HG02588 (cell line): Measurements from ENCODE around the gene SH3BGRL3.
A peak's percentile ranks its signal among the peaks of the same experiment; 100 is the strongest.
"Not testable (repeated sequence)": the region's sequence is repeated elsewhere in the genome, so short reads cannot be mapped to it uniquely, and the experiment has no call there.

Source experiments
- ATAC-seq: cut with Tn5 transposase; IDR thresholded peaks from one replicate; pipeline ENCODE4 v1.9.1; 2021; ENCODE audit warnings: mild to moderate bottlenecking, moderate library complexity; ENCODE audit not compliant: unreplicated experiment

The SH3BGRL3 gene

DNA sequence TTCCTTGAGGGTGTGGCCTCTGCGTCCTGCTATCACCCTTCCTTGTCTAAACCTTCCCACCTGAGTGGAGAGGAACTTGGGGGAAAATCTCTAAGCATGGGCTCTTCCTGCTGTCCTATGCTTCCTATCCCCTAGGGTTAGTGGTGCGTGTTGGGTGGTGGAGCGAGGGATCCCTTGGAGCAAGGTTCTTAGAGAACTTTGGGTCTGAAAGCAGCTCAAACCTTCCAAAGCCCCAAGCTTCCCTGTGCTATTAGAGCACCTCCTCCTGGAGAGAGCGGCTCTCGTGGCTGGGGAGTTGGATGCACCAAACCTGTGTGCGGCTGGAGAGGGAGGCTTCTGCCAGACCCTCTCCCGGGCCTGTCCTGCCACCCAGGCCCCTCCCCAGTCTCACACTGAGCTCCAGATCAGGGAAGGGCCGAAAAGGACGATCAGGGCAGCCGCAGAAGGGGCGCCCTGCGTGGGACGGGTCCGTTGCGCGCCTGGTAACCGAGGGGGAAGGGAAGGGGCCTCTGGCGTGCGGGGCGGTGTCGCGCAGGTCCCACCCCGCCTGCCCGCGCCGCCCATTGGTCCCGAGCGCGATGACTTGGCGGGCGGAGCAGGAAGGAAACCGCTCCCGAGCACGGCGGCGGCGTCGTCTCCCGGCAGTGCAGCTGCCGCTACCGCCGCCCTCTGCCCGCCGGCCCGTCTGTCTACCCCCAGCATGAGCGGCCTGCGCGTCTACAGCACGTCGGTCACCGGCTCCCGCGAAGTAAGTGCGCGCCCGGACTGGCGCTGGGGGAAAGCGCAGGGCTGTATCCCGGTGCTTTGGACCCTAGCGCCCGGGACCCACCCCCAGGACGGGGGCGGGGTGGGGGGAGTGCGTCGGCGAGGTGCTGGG is at the start of gene SH3BGRL3:
SH3BGRL3 (plus strand) TSS at position 631 of the 877 bp plus-strand sequence; CDS start at position 701, 70 bp downstream.
- ATAC-seq, result peak; percentile 65

DNA sequence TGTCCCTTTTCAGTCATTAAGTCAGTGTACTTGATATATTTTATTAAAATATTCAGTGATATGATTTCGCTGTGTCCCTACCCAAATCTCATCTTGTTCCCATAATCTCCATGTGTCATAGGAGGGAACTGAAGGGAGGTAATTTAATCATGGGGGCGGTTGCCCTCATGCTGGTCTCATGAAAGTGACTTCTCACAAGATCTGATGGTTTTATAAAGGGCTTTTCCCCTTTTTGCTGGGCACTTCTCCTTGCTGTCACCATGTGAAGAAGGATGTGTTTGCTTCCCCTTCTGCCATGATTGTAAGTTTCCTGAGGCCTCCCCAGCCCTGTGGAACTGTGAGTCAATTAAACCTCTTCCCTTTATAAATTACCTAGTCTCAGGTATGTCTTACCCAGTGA is 49.2 kb upstream of the SH3BGRL3 start:
- ATAC-seq, result not testable (repeated sequence)

DNA sequence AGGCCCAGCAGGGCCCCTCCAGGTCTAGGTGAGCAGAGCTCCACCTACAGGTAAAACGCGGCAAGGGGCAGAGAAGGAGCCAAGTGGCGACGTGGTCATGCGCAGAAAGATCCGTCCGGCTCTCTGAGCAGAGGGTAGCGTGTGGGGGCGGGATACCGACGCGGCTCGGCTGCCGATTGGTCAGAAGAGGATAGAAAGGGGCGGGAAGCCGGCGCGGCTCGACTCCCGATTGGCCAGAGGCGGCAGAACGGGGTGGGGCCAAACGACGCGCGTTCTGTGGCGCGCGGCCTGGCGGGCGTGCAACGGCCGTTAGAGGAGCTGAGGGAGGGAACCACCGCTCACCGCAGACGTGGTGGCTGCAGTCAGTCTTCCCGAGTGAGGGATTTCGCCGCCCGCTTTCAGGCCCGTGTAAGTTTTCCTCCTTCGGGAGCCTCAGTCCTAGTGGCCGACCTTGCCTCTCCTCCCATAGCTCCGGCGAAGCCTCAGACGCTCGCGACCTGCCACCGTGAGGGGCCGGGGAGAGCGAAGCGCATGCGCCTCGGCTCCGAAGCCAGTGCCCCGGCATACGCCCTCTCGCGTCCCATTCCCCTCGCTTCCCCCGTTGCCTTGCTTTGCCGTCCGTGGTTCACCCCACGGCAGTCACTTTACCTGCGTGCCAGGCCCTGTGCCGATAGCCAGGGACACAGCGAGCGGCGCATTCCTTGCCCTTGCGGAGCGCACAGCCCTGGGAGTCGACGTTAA is 45.8 kb upstream of the SH3BGRL3 start, which contains the start of gene CEP85:
CEP85 (plus strand) TSS at position 298 of the 741 bp plus-strand sequence. CDS start 5,584 bp downstream, outside the sequence.
- peak; percentile 92 for ATAC-seq

DNA sequence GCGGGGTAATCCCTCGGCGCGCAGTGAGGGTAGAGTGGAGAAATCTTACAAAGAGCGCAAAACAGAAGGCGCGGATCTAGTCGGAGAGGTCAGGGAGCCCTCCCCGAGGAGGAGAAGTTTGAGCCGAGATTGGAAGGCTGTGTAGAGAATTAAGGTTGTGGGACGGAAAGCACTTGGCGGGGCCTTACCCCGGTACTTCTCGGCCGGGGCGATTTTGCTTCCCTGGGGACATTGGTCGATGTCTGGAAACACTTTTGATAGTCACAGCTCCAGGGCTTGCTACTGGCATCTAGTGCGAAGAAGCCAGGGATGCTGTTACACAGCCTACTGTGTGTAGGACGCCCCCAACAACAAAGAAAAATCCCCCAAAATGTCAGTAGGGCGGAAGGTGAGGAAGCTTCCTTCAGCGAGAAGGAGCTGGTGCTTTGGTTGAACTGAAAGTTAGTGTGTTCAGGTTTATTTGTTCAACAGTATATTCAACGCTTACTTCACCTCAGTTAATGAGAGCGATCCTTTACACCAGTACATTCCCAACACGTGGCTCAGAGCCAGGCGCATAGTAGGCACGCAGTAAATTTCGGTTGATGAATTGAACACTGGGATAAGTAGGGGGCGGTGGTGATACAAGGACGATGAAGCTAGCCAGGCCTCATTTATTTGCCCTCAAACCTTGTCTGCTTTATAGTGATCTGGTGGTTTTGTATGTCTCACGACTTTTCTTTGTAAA is 45.1 kb upstream of the SH3BGRL3 start:
- ATAC-seq, result no peak

DNA sequence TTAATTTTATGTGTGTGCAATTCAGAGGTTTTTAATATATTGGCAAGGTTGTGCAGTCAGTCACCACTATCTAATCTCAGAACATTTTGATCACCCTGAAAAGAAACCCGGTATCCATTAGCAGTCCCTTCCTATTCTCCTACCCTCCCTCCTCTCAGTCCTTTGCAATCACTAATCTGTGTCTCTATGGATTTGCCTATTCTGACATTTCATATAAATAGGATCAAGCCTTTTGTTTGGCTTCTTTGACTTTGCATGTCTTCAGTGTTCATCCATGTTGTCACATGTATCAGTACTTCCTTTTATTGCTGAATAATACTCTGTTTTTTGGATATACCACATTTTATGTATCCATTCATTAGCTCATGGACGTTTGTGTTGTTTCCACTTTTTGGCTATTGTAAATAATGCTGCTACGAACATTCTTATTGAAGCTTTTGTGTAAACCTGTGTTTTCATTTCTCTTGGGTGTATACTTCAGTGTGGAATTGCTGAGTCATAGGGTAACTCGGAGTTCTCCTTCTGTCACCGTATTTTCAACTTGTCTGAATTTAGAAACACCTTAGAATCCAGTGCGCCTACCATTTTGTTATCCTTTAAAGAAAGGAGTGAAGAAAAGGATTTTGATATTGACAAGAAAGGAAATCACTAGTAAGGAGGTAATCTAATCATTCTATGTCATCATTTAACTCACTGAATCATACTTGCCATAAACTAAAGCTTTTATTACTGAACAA is 42.5 kb upstream of the SH3BGRL3 start:
- no peak for ATAC-seq

DNA sequence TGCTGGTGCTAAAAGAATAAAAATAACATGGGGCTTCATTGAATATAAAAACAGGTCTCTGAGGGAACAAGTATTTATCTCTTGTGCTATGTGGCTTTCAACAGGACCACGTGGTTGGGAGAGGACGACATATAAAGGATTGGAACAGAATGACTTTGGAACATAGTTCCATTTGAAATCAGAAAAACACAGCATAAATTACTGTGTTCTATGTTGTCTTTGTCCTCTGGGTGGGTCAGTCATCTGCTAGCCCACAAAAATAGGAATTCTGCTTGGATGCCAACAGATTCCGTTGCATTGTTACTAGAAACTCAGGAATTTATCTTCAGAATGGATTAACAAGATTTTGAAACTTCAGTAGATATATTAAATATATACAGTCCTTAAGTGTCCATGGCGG is 40.0 kb upstream of the SH3BGRL3 start:
- ATAC-seq, result no peak

DNA sequence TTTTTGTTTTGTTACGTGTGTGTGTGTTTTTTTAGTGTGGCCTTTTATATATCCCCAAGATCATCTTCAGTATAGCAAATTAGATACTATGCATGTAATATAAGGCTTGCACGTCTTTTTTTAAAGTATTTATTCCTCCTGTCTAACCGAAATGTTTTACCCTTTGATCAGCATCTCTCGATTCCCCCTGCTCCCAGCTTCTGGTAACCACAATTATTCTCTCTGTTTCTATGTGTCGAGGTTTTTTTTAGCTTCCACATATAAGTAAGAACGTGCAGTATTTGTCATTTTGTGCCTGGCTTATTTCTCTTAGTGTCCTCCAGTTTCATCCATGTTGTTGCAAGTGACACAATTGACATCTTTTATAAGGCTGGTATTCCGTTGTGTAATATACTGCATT is 27.2 kb upstream of the SH3BGRL3 start:
- no peak for ATAC-seq

DNA sequence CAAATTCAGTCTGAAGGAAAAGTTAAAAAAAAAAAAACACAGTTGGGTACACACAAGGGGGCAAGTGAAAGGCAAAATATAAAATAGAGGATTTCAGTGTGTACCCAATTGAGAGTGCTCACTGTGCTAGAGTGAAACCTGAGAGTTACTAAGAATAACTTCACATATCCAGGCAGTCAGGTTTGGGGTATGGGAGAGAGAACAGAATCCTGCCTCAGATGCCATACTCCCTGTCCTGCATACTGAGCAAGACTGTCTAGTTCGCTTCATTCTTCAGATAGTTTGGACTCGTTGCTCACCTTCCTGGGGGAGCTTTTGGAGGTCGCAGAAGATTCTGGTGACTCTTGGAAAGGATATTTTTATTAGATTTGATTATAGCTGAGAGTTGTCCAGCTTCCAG is 25.5 kb upstream of the SH3BGRL3 start:
- ATAC-seq, result no peak

DNA sequence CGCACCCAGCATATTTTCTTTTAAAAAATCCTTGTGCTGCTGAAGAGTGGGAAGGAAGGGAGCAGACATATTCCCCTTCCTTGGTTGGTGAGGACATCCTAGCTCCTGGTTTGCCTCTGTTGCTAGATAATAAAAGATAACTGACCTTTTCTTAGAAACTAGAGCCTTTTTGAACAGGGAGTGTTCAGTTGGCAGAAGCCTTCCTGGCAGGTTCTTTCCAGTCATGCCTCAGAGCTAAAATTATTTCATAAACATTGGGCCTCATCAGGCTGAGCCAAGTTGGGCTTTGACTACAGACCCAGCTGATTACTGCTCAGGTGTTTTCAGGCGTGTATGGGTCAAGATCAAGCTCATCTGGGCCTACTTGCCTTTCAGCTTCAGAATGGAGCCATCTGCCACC is 22.7 kb upstream of the SH3BGRL3 start:
- no peak for ATAC-seq

DNA sequence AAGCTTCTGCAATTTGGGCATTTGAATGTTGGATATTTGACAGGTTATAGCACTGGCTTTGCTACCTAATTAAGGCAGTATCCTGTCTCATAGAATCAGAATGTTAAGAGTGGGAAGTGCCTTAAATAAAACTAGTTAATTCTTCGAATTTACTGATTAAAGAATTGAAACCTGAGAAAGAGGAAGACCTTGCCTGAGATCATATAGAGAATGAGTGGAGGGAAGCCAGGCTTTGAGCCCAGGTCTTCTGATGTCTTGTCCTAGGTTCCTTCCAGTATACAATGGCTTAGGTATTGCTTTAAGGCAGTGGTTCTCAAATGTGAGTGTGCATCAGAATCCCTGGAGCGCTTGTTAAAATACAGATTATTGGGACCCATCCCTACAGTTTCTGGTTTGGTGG is 20.9 kb upstream of the SH3BGRL3 start:
- no peak for ATAC-seq

DNA sequence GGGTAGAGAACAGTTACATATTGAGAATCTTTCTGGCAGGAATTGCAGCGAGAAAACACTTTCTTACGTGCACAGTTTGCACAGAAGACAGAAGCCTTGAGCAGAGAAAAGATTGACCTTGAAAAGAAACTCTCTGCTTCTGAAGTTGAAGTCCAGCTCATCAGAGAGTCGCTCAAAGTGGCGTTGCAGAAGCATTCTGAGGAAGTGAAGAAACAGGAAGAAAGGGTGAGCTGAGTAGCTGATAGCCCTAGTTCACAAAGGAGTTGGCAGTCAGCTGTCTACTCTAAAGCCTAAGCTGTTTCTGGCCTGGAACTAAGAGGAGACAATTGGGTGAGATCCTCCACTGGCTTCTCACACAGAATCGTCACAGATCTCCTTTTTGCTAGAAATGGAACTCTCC is 20.3 kb upstream of the SH3BGRL3 start:
- ATAC-seq, result no peak

DNA sequence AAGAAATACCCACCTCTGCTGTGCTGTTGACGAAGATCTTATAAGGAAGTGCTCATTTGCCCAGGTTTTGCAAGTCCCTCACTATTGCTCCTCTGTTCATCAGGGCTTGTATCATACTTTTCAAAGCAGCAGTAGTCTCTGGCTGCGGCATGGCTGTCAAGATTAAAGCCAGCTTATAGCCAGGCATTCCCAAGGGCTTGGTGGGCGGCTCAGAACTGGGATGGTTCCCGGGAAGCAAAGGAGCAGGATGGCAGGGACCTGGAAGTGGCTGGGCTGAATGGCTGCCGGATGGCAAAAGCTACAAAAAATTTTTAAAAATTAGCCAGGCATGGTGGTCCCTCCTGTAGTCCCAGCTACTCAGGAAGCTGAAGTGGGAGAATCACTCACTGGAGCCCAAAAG is 16.7 kb upstream of the SH3BGRL3 start:
- ATAC-seq, result no peak

DNA sequence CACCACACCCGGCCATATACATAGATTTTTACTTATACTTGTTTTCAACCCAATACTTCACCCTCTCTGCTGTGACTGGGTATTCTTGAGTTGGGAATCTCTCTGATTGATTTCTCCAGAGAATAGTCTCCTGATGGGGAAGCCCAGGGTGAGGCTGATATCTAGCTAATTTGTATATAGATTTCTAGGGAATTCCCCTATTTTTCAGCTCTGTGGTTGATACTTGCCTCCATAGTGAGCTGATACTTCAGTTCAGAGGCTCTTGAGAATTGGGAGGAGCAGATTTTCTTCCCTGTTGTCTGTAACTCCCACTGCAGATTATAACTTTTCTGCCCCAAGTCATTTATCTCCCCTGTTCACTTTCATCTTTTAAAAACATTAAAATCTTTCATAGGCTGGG is 14.5 kb upstream of the SH3BGRL3 start:
- ATAC-seq, result no peak

DNA sequence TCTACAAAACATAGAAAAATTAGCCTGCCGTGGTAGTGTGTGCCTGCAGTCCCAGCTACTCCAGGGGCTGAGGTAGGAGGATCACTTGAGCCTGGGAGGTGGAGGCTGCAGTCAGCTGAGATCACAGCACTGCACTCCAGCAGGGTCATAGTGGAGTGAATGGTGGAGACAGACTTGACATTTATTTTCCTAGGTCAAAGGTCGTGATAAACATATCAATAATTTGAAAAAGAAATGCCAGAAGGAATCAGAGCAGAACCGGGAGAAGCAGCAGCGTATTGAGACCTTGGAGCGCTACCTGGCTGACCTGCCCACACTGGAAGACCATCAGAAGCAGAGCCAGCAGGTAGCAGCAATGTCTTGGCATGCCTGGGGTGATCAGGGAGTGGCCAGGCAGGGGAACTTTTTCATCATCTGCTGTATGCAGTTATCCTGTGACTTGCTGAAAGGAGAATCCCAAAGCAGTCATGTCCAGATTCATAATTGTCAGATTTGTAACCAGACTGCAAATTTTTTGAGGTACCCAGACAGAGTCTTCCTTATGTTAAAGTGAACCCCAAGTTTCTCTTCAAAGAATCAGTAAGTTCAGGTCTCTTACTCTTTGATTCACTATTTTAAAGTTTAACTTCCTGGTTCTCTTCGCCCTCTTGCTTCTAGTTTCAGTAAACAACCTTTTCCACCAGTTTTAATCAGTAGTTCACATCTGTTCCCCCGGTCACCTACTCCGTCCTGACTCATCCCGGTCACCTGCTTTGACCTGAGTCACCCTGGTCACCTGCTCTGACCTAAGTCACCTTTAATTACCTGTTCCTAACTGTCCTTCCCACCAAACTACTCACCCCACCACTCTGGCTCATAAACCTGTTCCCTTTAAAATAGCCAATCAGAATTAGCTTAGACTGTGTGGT is 11.3 kb upstream of the SH3BGRL3 start:
- ATAC-seq, result no peak

DNA sequence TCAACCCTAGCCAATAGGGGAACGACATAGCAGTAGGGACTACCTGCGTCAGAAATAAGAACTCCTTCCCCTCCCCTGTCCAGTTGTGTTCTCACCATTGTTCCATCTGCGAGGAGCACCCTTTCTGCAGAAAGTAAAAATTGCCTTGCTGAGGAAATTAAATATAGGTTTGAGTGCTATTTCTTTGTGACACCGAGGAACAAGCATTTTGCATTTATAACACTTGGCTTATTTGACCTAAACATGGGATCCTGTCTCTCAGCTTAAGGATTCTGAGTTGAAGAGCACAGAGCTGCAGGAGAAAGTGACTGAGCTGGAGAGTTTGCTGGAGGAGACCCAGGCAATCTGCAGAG is 10.7 kb upstream of the SH3BGRL3 start:
- ATAC-seq, result no peak

DNA sequence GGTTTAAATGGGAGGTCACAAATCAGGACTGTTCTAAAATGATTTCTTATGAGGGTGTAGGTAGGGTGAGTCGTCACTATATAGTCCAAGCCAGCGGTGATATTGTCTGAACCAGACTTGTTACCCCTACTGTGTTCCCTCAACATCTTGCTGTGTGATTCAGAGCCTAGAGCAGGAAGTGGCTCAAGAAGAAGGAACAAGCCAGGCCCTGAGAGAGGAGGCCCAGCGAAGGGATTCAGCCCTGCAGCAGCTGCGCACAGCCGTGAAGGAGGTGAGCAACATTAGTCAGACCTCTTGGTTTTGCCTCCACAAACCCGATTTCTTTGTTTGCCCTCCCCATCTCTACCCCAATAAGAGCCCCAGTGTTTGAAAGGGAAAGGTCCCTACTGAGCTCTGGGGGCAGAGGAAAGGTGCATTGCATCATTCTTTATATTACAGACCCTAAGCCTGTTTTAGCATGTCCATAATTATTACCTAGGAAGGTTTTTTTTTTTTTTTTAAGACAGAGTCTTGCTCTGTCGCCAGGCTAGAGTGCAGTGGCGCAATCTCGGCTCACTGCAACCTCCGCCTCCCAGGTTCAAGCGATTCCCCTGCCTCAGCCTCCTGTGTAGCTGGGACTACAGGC is 5.0 kb upstream of the SH3BGRL3 start:
- no peak for ATAC-seq

DNA sequence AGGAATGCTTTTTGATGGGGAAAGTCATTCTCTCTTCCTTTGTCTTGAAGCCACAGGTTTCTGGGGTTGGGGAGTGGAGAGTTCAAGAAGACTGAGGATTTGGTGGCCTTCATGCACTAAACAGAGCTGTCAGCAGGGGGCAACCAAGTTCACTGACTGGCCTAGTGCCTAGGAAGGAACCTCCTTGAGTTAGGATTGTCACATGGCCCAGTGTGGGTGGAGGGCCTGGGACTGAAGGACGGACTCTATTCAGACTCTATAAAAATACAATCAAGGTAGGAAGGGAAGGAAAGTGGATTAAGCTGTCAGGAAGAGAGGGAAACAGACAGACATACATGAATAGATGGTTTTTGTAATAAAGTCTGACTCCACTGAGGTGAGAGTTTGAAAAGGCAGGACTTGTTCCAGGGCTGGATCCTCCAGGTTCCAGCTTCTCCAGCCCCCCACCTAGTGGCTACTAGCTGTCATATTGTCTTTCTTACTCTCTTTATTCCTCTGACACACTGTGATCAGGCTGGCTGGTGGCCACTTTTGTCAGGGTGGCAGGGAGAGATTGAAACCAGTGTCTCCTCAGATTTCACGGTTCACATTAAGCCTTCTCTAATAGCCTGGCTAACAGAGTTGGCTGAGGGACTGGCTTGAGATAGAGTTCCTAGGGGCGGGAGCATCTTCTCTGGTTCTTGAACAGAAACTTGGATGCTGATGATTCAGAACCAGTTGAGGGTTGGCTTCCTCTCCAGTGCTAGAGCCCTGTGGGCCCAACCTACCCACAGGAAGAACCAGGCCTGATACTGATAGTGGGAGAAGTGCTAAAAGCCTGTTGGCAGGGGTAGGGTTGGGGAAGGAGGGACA is 4.1 kb upstream of the SH3BGRL3 start:
- no peak for ATAC-seq

DNA sequence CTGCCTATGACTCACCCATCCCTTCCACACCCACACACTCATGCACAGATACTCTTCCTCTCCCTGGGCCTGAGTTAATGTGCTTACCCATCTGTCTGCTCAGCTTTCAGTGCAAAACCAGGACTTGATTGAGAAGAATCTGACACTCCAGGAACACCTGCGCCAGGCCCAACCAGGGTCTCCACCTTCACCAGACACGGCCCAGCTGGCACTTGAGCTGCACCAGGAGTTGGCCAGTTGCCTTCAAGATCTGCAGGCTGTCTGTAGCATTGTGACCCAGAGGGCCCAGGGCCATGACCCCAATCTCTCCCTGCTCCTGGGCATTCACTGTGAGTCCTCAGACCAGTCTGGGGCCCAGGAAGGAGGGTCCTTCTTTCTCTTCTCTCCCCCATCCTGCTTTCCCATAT is 3.5 kb upstream of the SH3BGRL3 start:
- no peak for ATAC-seq
